ENCODE data around the gene NPHP4. TPM values are rescaled to one million over a fixed set of nuclear protein-coding genes. Genes with fewer than 3 reads are reported as not detected.
A peak's percentile ranks its signal among the peaks of the same experiment; 100 is the strongest.
"Not testable (repeated sequence)": the region's sequence is repeated elsewhere in the genome, so short reads cannot be mapped to it uniquely, and the experiment has no call there.

Gene NPHP4
- total and polyA plus RNA-seq, 5 donors from 2014 or later: 0.29 to 13.2 (median 0.80) TPM

DNA sequence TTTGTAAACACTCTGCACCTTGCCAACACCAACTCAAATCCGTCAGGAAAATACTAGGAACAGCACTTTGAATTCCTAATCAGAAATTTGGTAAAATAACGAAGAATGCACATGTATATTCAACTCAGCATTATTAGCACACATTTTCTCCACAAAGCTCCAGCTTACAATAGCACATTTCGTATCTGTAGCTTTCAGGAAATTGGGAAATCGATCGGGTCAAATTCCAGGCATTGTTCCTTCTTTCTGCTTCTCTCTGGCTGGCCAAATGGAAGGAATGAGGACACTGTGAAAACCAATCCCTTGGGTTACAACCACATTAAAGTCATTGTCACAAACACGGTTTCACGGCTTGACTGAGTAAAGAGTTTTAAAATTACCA is 58.6 kb downstream of the NPHP4 start:
- no peak overlapping the region for H3K4me3 Mint-ChIP-seq
- no peaks in the 10 kb centered on the region for H3K4me1 ChIP-seq (ENCODE audit: control insufficient read depth, insufficient read depth, low read length, poor library complexity, severe bottlenecking)
- peaks cover 38% of the 10 kb centered on the region for H3K36me3 Mint-ChIP-seq
- no peaks in the 10 kb centered on the region for H3K9me3 ChIP-seq (ENCODE audit: control insufficient read depth in 2 of 2, low read length in 2 of 2)
- DNase-seq: no peak
- H3K27ac ChIP-seq (ENCODE audit: insufficient read depth, low read length, poor library complexity, severe bottlenecking): no peak overlapping the region
- no peak for ATAC-seq (ENCODE audit: low read depth in 2 of 2)
- peaks cover 0 to 2% (median 0%) of the 10 kb centered on the region in 4 donors for H3K4me1 Mint-ChIP-seq
- H3K27me3 ChIP-seq (ENCODE audit: control insufficient read depth, insufficient read depth, low read length): no peaks in the 10 kb centered on the region
- H3K36me3 ChIP-seq (ENCODE audit: control insufficient read depth, insufficient read depth, low read length): peaks cover 3% of the 10 kb centered on the region
- H3K9me3 Mint-ChIP-seq: no peaks in the 10 kb centered on the region
- no peak overlapping the region for H3K27ac Mint-ChIP-seq
- H3K4me3 ChIP-seq (ENCODE audit: low read depth, low read length): no peak overlapping the region
- no peaks in the 10 kb centered on the region for H3K27me3 Mint-ChIP-seq

DNA sequence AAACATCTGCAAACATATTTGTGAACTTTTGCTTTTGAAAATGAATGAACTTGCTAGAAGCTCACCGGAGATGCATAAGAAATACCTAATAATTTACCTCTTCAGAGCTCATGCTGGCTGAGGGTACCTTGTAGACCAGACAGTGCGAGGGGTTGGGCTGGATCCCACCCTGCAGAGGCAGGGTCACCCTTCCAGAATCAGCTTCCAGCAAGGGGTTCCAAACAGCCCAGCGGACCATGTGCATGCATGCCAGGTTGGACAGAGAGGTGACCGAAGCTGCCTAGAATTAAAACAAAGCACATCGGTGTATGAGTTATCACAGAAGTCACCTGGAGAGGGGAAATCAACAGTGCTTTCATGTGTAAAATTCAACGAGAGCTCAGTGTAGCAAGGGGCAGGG is 59.2 kb downstream of the NPHP4 start:
- H3K4me3 Mint-ChIP-seq: no peak overlapping the region
- H3K9me3 Mint-ChIP-seq: no peaks in the 10 kb centered on the region
- H3K4me3 ChIP-seq (ENCODE audit: low read depth, low read length): no peak overlapping the region
- H3K4me1 ChIP-seq (ENCODE audit: control insufficient read depth, insufficient read depth, low read length, poor library complexity, severe bottlenecking): no peaks in the 10 kb centered on the region
- H3K27ac ChIP-seq (ENCODE audit: insufficient read depth, low read length, poor library complexity, severe bottlenecking): no peak overlapping the region
- peaks cover 3% of the 10 kb centered on the region for H3K36me3 ChIP-seq (ENCODE audit: control insufficient read depth, insufficient read depth, low read length)
- DNase-seq (no peak), ATAC-seq (ENCODE audit: low read depth in 2 of 2) (no peak)
- no peaks in the 10 kb centered on the region for H3K9me3 ChIP-seq (ENCODE audit: control insufficient read depth in 2 of 2, low read length in 2 of 2)
- no peak overlapping the region for H3K27ac Mint-ChIP-seq
- no peaks in the 10 kb centered on the region for H3K27me3 Mint-ChIP-seq
- peaks cover 0 to 3% (median 1%) of the 10 kb centered on the region in 4 donors for H3K4me1 Mint-ChIP-seq
- H3K27me3 ChIP-seq (ENCODE audit: control insufficient read depth, insufficient read depth, low read length): no peaks in the 10 kb centered on the region
- peaks cover 38% of the 10 kb centered on the region for H3K36me3 Mint-ChIP-seq

DNA sequence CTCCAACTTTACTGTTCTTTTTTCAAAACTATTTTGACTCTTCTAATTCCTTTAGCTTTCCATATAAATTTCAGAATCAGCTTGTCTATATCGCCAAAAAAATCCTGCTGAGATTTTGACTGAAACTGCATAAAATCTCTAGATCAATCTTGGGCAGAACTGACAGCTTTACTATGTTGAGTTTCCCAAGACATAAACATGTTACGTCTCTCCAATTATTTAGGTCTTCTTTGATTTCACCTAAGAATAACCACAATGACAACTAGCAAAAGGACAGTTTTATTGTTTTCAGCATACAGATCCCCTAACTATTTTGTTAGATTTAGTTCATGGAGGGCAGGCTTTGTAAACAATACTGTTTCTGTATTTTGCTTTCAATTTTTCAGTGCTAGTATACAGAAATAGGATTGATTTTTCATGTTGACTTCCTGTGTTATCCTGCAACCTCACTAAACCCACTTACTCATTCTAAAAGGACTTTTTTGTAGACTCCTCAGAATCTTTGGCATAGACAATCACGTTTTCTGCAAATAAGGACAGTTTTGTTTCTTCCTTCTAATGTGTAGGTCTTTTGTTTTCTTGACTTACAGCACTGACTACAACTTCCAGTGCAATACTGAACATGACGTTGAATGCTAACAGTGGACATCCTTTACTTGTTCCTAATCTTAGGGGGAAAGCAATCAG is 63.4 kb downstream of the NPHP4 start:
- peaks cover 44% of the 10 kb centered on the region for H3K36me3 Mint-ChIP-seq
- DNase-seq: no peak

DNA sequence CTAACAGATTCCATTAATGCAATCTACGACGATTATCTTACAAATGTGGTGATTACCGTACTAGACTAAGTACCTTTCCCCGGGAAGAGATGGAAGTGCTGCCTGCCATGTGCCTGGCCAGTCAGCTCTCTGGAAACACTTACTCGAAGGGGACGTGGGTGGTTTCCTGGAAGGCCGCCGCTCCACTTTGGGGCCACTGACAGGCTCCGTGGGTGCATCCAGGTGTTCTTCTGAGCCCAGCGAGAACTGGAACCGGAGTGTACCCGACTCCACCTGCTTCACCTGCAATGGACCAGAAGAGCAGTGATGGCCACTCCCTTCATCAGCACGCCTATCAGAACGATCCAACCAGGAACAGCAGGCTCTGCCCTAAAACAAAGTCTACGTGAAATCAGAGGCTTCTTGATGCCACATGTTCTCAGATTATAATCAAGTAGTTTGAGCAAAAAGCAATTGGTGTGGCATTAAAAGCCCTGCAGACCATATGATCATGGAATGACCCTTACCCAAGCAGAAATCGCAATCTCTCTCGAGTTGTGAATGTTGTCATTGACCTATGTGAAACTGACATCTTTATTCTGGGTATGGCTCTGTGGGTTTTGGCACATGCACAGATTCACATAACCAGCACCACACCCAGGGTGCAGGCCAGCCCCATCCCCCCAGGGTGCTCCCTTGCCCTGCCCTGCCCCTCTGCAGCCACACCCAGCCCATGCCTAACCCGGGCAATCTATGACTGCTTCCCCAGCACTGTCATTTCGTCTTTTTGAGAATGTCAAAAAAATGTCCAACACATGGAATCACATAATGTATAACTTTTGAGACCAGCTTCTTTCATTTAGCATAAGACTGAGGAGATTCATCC is 64.5 kb downstream of the NPHP4 start:
- no peaks in the 10 kb centered on the region for H3K27me3 Mint-ChIP-seq
- Histone ChIP-seq H3K4me1 (ENCODE audit: control insufficient read depth, insufficient read depth, low read length, poor library complexity, severe bottlenecking) (no peaks in the 10 kb centered on the region), H3K27me3 (ENCODE audit: control insufficient read depth, insufficient read depth, low read length) (no peaks in the 10 kb centered on the region), H3K36me3 (ENCODE audit: control insufficient read depth, insufficient read depth, low read length) (peaks cover 2% of the 10 kb centered on the region), H3K4me3 (ENCODE audit: low read depth, low read length) (no peak overlapping the region), H3K9me3 (ENCODE audit: control insufficient read depth in 2 of 2, low read length in 2 of 2) (no peaks in the 10 kb centered on the region), H3K27ac (ENCODE audit: insufficient read depth, low read length, poor library complexity, severe bottlenecking) (no peak overlapping the region)
- peaks cover 0 to 6% (median 0%) of the 10 kb centered on the region in 7 donors for H3K9me3 Mint-ChIP-seq
- H3K36me3 Mint-ChIP-seq: peaks cover 44% of the 10 kb centered on the region
- H3K4me3 Mint-ChIP-seq: peak overlapping the region in 1 of 4 donors; percentile 10
- DNase-seq: peak in 1 of 3 donors; percentile 26
- H3K4me1 Mint-ChIP-seq: peaks cover 0 to 7% (median 4%) of the 10 kb centered on the region in 4 donors
- ATAC-seq (ENCODE audit: low read depth in 2 of 2): no peak
- no peak overlapping the region for H3K27ac Mint-ChIP-seq

More for the DNA sequence above, 63.4 kb downstream of the NPHP4 start:
- Histone ChIP-seq H3K9me3 (ENCODE audit: control insufficient read depth in 2 of 2, low read length in 2 of 2) (no peaks in the 10 kb centered on the region), H3K27me3 (ENCODE audit: control insufficient read depth, insufficient read depth, low read length) (no peaks in the 10 kb centered on the region), H3K27ac (ENCODE audit: insufficient read depth, low read length, poor library complexity, severe bottlenecking) (no peak overlapping the region), H3K36me3 (ENCODE audit: control insufficient read depth, insufficient read depth, low read length) (peaks cover 3% of the 10 kb centered on the region), H3K4me3 (ENCODE audit: low read depth, low read length) (no peak overlapping the region), H3K4me1 (ENCODE audit: control insufficient read depth, insufficient read depth, low read length, poor library complexity, severe bottlenecking) (no peaks in the 10 kb centered on the region)
- Mint-ChIP-seq H3K27me3 (no peaks in the 10 kb centered on the region), H3K9me3 (peaks cover 0 to 4% (median 0%) of the 10 kb centered on the region in 7 donors), H3K27ac (no peak overlapping the region), H3K4me1 (peaks cover 0 to 7% (median 2%) of the 10 kb centered on the region in 4 donors), H3K4me3 (no peak overlapping the region)
- ATAC-seq (ENCODE audit: low read depth in 2 of 2): no peak

DNA sequence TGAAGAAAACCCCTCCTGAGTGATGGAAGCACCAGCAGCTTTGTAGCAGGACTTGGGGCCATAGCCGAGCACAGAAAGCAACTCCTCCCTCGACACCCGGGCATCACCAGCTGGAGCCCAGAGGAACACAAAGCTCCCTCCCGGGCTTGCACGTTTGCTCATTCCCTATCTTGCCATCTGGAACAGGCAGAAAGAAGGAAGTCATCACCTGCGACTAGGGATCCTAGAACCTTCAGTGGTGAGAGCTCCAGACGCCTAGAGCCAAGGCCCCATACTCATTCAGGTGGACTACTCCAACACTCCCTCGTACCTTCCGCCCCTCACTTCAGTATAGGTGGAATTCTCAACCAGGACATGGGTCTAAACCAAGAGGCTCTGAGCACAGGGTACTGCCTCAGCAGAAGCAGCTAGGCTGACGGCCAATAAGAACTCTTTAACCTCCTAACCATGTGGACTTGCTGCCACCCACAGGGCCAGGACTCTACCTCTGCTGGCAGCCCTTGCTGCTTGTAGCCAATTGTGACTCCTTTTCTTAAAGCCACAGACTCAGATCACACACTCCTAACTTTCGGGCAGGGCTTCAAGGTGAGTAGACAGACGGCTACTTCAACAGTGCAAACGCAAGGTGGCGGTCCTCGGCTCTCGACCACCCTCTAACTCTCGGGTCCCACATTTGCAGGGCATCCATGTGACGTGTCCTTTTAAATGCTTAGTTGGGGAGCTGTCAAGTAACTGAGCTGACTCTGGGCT is 65.4 kb downstream of the NPHP4 start:
- H3K36me3 Mint-ChIP-seq: peaks cover 35% of the 10 kb centered on the region
- peaks cover 0 to 6% (median 0%) of the 10 kb centered on the region in 7 donors for H3K9me3 Mint-ChIP-seq
- peak overlapping the region in 1 of 4 donors; percentile 63 for H3K4me3 Mint-ChIP-seq
- no peak for DNase-seq
- H3K27me3 ChIP-seq (ENCODE audit: control insufficient read depth, insufficient read depth, low read length): no peaks in the 10 kb centered on the region
- peaks cover 0 to 7% (median 4%) of the 10 kb centered on the region in 4 donors for H3K4me1 Mint-ChIP-seq
- no peak for ATAC-seq (ENCODE audit: low read depth in 2 of 2)
- no peak overlapping the region for H3K27ac Mint-ChIP-seq
- no peaks in the 10 kb centered on the region for H3K27me3 Mint-ChIP-seq
- no peaks in the 10 kb centered on the region for H3K9me3 ChIP-seq (ENCODE audit: control insufficient read depth in 2 of 2, low read length in 2 of 2)
- H3K36me3 ChIP-seq (ENCODE audit: control insufficient read depth, insufficient read depth, low read length): no peaks in the 10 kb centered on the region
- H3K4me1 ChIP-seq (ENCODE audit: control insufficient read depth, insufficient read depth, low read length, poor library complexity, severe bottlenecking): no peaks in the 10 kb centered on the region
- no peak overlapping the region for H3K4me3 ChIP-seq (ENCODE audit: low read depth, low read length)
- no peak overlapping the region for H3K27ac ChIP-seq (ENCODE audit: insufficient read depth, low read length, poor library complexity, severe bottlenecking)

DNA sequence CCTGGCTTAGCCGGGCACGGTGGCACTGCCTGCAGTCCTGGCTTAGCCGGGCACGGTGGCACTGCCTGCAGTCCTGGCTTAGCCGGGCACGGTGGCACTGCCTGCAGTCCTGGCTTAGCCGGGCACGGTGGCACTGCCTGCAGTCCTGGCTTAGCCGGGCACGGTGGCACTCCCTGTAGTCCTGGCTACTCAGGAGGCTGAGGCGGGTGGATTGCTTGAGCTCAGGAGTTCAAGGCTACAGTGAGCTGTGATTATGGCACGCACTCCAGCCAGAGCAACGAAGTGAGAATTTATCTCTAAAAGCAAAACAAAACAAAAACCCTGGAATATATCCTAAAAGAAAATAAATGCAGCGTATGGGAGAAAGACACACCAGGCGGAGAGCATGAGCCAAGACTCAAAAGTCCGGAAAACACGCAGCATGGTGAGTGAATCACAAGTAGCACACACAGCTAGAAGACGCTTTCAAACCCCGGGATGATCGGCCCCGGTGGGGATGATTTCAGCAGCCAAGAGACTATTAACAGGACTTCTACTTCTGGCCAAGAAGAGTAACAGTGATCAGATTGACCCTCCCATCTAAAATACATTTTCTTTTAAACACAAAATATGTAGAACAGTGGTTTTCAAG is 69.4 kb downstream of the NPHP4 start:
- not testable (repeated sequence) for H3K27me3 ChIP-seq (ENCODE audit: control insufficient read depth, insufficient read depth, low read length); H3K4me3 ChIP-seq (ENCODE audit: low read depth, low read length); H3K9me3 Mint-ChIP-seq; H3K4me1 ChIP-seq (ENCODE audit: control insufficient read depth, insufficient read depth, low read length, poor library complexity, severe bottlenecking); H3K27me3 Mint-ChIP-seq; DNase-seq; H3K27ac Mint-ChIP-seq; H3K4me3 Mint-ChIP-seq; H3K27ac ChIP-seq (ENCODE audit: insufficient read depth, low read length, poor library complexity, severe bottlenecking); H3K36me3 ChIP-seq (ENCODE audit: control insufficient read depth, insufficient read depth, low read length); H3K9me3 ChIP-seq (ENCODE audit: control insufficient read depth in 2 of 2, low read length in 2 of 2); ATAC-seq (ENCODE audit: low read depth in 2 of 2); H3K4me1 Mint-ChIP-seq
- H3K36me3 Mint-ChIP-seq: peaks cover 24% of the 10 kb centered on the region

DNA sequence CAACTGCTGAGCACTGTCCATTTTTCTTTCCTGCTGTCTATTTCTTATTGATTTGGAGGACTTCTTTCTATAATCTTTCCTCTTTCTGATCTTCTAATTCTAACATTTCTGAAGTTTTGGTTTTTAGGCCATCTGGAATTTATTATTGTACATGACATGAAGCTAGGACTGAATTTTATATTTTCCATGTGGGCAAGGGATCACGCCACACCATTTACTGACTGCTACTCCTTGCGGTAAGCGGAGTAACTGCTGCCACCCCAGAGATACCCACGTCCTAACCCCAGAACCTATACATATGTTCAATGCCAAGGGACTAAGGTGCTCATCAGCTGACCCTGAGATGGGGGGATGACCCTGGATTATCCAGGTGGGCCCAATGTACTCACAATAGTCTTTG is 70.6 kb downstream of the NPHP4 start:
- Histone ChIP-seq H3K4me3 (ENCODE audit: low read depth, low read length) (no peak overlapping the region), H3K27me3 (ENCODE audit: control insufficient read depth, insufficient read depth, low read length) (no peaks in the 10 kb centered on the region), H3K4me1 (ENCODE audit: control insufficient read depth, insufficient read depth, low read length, poor library complexity, severe bottlenecking) (no peaks in the 10 kb centered on the region), H3K9me3 (ENCODE audit: control insufficient read depth in 2 of 2, low read length in 2 of 2) (no peaks in the 10 kb centered on the region), H3K27ac (ENCODE audit: insufficient read depth, low read length, poor library complexity, severe bottlenecking) (no peak overlapping the region), H3K36me3 (ENCODE audit: control insufficient read depth, insufficient read depth, low read length) (no peaks in the 10 kb centered on the region)
- no peak for ATAC-seq (ENCODE audit: low read depth in 2 of 2)
- H3K4me3 Mint-ChIP-seq: no peak overlapping the region
- peaks cover 14% of the 10 kb centered on the region for H3K36me3 Mint-ChIP-seq
- peaks cover 0 to 6% (median 0%) of the 10 kb centered on the region in 7 donors for H3K9me3 Mint-ChIP-seq
- no peaks in the 10 kb centered on the region for H3K27me3 Mint-ChIP-seq
- peaks cover 0 to 6% (median 0%) of the 10 kb centered on the region in 4 donors for H3K4me1 Mint-ChIP-seq
- no peak overlapping the region for H3K27ac Mint-ChIP-seq
- DNase-seq: no peak
